Transverse colon (tissue), 3 donors: Measurements from ENCODE around the gene SELL.

ENCODE experiments used
- POLR2A ChIP-seq: fragments of 450-650 bp; IDR thresholded peaks from one replicate; pipeline ENCODE4 v1.6.1; 2016; ENCODE audit warnings: antibody characterized with exemption, mild to moderate bottlenecking, moderate library complexity
- TF ChIP-seq, protein P1 (sequence below), 5 experiments: fragments of 200-600 bp in 3 of 5; fragments of 450-650 bp in 2 of 5; sonication (generic) in 3 of 5; IDR thresholded peaks; 1 replicate in 2 of 5; 2 replicates in 3 of 5; pipeline ENCODE4 v1.5.1; 2016 to 2017; ENCODE audit warnings: antibody characterized with exemption in 5 of 5, inconsistent platforms in 3 of 5, mild to moderate bottlenecking in 2 of 5, moderate library complexity in 1 of 5

DNA sequence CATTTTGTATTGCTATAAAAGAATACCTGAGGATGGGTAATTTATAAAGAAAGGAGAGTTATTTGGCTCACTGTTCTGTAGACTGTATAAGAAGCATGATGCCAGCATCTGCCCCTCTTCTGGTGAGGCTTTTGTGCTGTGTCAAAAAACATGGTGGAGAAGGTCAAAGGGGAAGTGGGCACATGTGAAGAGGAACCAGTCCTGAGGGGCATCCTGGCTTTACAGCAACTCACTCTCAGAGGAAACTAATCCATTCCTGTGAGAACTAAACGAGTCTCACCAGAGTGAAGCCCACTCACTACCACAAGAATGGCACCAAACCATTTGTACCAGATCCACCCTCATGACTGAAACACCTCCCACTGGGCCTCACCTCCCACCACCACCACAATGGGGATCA, 62.7 kb downstream of the SELL start:
- TF ChIP-seq, protein P1, sequence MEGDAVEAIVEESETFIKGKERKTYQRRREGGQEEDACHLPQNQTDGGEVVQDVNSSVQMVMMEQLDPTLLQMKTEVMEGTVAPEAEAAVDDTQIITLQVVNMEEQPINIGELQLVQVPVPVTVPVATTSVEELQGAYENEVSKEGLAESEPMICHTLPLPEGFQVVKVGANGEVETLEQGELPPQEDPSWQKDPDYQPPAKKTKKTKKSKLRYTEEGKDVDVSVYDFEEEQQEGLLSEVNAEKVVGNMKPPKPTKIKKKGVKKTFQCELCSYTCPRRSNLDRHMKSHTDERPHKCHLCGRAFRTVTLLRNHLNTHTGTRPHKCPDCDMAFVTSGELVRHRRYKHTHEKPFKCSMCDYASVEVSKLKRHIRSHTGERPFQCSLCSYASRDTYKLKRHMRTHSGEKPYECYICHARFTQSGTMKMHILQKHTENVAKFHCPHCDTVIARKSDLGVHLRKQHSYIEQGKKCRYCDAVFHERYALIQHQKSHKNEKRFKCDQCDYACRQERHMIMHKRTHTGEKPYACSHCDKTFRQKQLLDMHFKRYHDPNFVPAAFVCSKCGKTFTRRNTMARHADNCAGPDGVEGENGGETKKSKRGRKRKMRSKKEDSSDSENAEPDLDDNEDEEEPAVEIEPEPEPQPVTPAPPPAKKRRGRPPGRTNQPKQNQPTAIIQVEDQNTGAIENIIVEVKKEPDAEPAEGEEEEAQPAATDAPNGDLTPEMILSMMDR (IDR thresholded peaks at IDR 0.05): no peak
- no peak for TF ChIP-seq POLR2A
